GM19035 (cell line): ENCODE data around the gene PTPRK.

Source experiments
- ATAC-seq: cut with Tn5 transposase; IDR thresholded peaks from one replicate; pipeline ENCODE4 v1.9.1; 2021; ENCODE audit not compliant: unreplicated experiment

Gene PTPRK

GRCh38 chr6:128251445-128252340 lies 268.7 kb downstream of the PTPRK start:
- ATAC-seq, result no peak

GRCh38 chr6:128250370-128251070 lies 269.9 kb downstream of the PTPRK start:
- ATAC-seq, result no peak

- no peak for ATAC-seq
Measured at GRCh38 chr6:128249429-128249828, 271.0 kb downstream of the PTPRK start.

GRCh38 chr6:128246472-128247260 lies 273.7 kb downstream of the PTPRK start:
- ATAC-seq, result no peak

- no peak for ATAC-seq
Measured at GRCh38 chr6:128244751-128245405, 275.5 kb downstream of the PTPRK start.

GRCh38 chr6:128242765-128243403 lies 277.5 kb downstream of the PTPRK start:
- no peak for ATAC-seq

- ATAC-seq, result no peak
Measured at GRCh38 chr6:128241216-128241615, 279.2 kb downstream of the PTPRK start.

- no peak for ATAC-seq
Measured at GRCh38 chr6:128240024-128240428, 280.4 kb downstream of the PTPRK start.

GRCh38 chr6:128239146-128239545 lies 281.3 kb downstream of the PTPRK start:
- ATAC-seq, result no peak

- no peak for ATAC-seq
Measured at GRCh38 chr6:128238225-128238624, 282.2 kb downstream of the PTPRK start.

- no peak for ATAC-seq
Measured at GRCh38 chr6:128235556-128235955, 284.8 kb downstream of the PTPRK start.

- ATAC-seq, result no peak
Measured at GRCh38 chr6:128233531-128233930, 286.9 kb downstream of the PTPRK start.

GRCh38 chr6:128230267-128230989 lies 290.0 kb downstream of the PTPRK start:
- no peak for ATAC-seq

GRCh38 chr6:128225612-128226011 lies 294.8 kb downstream of the PTPRK start:
- ATAC-seq, result no peak

- ATAC-seq, result no peak
Measured at GRCh38 chr6:128216917-128217316, 303.5 kb downstream of the PTPRK start.

- ATAC-seq, result no peak
Measured at GRCh38 chr6:128209771-128210170, 310.6 kb downstream of the PTPRK start.

GRCh38 chr6:128208851-128209580 lies 311.4 kb downstream of the PTPRK start:
- ATAC-seq, result no peak

GRCh38 chr6:128208078-128208477 lies 312.3 kb downstream of the PTPRK start:
- ATAC-seq, result no peak
